ENCODE data around the gene CHTF18. TPM values are rescaled to one million over a fixed set of nuclear protein-coding genes. Genes with fewer than 3 reads are reported as not detected.

The CHTF18 gene
- total RNA-seq, 1 experiment from 2014 or later = 102 TPM

GRCh38 chr16:769184-769784, 19.1 kb upstream of the CHTF18 start:
- Mint-ChIP-seq H3K4me1 (ENCODE audit: low read depth, unreplicated experiment) (no peaks in the 10 kb centered on the region), H3K4me3 (ENCODE audit: unreplicated experiment) (no peak overlapping the region), H3K27me3 (ENCODE audit: insufficient read depth, unreplicated experiment) (no peaks in the 10 kb centered on the region), H3K9me3 (ENCODE audit: unreplicated experiment) (no peaks in the 10 kb centered on the region), H3K36me3 (ENCODE audit: insufficient read depth, unreplicated experiment) (no peaks in the 10 kb centered on the region), H3K27ac (ENCODE audit: unreplicated experiment) (no peak overlapping the region)
- TF ChIP-seq CTCF (IDR thresholded peaks at IDR 0.05; ENCODE audit: insufficient read depth in 1 of 2, low read depth in 1 of 2, low read length in 1 of 2, severe bottlenecking in 1 of 2, unreplicated experiment in 1 of 2) = no peak
- H3K27me3 ChIP-seq (replicated peaks; ENCODE audit: control insufficient read depth, insufficient read depth, low read length) = no peaks in the 10 kb centered on the region
- CTCF ChIA-PET = no interaction called here
- H3K9me3 ChIP-seq = no peaks in the 10 kb centered on the region
- intact Hi-C loops (cut with micrococcal nuclease; ENCODE audit: unreplicated experiment) = no loop called here
- 0 out of 2 replicates have a peak, but pooled peaks cover 2% of the 10 kb centered on the region for H3K4me1 ChIP-seq
- no peaks in the 10 kb centered on the region for H3K36me3 ChIP-seq (ENCODE audit: control insufficient read depth, insufficient read depth, low read length)
- BruUV-seq (replicated peaks) = no TSS peak
- DNase-seq = no peak
- peak overlapping the region; percentile 15; the same call in 1 of the 2 replicates for H3K4me3 ChIP-seq (ENCODE audit: low read depth, low read length)
- POLR2A ChIA-PET = no interaction called here

GRCh38 chr16:769934-770333, 18.5 kb upstream of the CHTF18 start:
- Histone ChIP-seq H3K4me1 (0 out of 2 replicates have a peak, but pooled peaks cover 2% of the 10 kb centered on the region), H3K36me3 (ENCODE audit: control insufficient read depth, insufficient read depth, low read length) (no peaks in the 10 kb centered on the region), H3K9me3 (no peaks in the 10 kb centered on the region), H3K4me3 (ENCODE audit: low read depth, low read length) (no peak overlapping the region), H3K27me3 (replicated peaks; ENCODE audit: control insufficient read depth, insufficient read depth, low read length) (no peaks in the 10 kb centered on the region)
- ChIA-PET CTCF (no interaction called here), POLR2A (no interaction called here)
- H3K9me3 Mint-ChIP-seq (ENCODE audit: unreplicated experiment) = no peaks in the 10 kb centered on the region
- no peaks in the 10 kb centered on the region for H3K4me1 Mint-ChIP-seq (ENCODE audit: low read depth, unreplicated experiment)
- no peak overlapping the region for H3K27ac Mint-ChIP-seq (ENCODE audit: unreplicated experiment)
- intact Hi-C loops (cut with micrococcal nuclease; ENCODE audit: unreplicated experiment) = no loop called here
- no peak for TF ChIP-seq CTCF (IDR thresholded peaks at IDR 0.05; ENCODE audit: insufficient read depth in 1 of 2, low read depth in 1 of 2, low read length in 1 of 2, severe bottlenecking in 1 of 2, unreplicated experiment in 1 of 2)
- no peak for DNase-seq
- BruUV-seq (replicated peaks) = no TSS peak
- no peak overlapping the region for H3K4me3 Mint-ChIP-seq (ENCODE audit: unreplicated experiment)
- no peaks in the 10 kb centered on the region for H3K36me3 Mint-ChIP-seq (ENCODE audit: insufficient read depth, unreplicated experiment)
- H3K27me3 Mint-ChIP-seq (ENCODE audit: insufficient read depth, unreplicated experiment) = no peaks in the 10 kb centered on the region

- intact Hi-C loops (cut with micrococcal nuclease; ENCODE audit: unreplicated experiment) = no loop called here
- no TSS peak for BruUV-seq (replicated peaks)
- POLR2A ChIA-PET = no interaction called here
- no peaks in the 10 kb centered on the region for H3K36me3 Mint-ChIP-seq (ENCODE audit: insufficient read depth, unreplicated experiment)
- no peak for TF ChIP-seq CTCF (IDR thresholded peaks at IDR 0.05; ENCODE audit: insufficient read depth in 1 of 2, low read depth in 1 of 2, low read length in 1 of 2, severe bottlenecking in 1 of 2, unreplicated experiment in 1 of 2)
- H3K4me3 ChIP-seq (ENCODE audit: low read depth, low read length) = no peak overlapping the region
- H3K9me3 Mint-ChIP-seq (ENCODE audit: unreplicated experiment) = no peaks in the 10 kb centered on the region
- no peaks in the 10 kb centered on the region for H3K27me3 ChIP-seq (replicated peaks; ENCODE audit: control insufficient read depth, insufficient read depth, low read length)
- no peaks in the 10 kb centered on the region for H3K36me3 ChIP-seq (ENCODE audit: control insufficient read depth, insufficient read depth, low read length)
- no peak overlapping the region for H3K4me3 Mint-ChIP-seq (ENCODE audit: unreplicated experiment)
- H3K9me3 ChIP-seq = no peaks in the 10 kb centered on the region
- CTCF ChIA-PET = interaction anchor here (0.7 kb wide), 1 partner anchor 8 kb away, joined by 6 read pairs; no protein-coding TSS in a partner anchor
- no peaks in the 10 kb centered on the region for H3K27me3 Mint-ChIP-seq (ENCODE audit: insufficient read depth, unreplicated experiment)
- 0 out of 2 replicates have a peak, but pooled peaks cover 2% of the 10 kb centered on the region for H3K4me1 ChIP-seq
- no peak for DNase-seq
- H3K27ac Mint-ChIP-seq (ENCODE audit: unreplicated experiment) = no peak overlapping the region
- H3K4me1 Mint-ChIP-seq (ENCODE audit: low read depth, unreplicated experiment) = no peaks in the 10 kb centered on the region
Observed at GRCh38 chr16:770411-770810, 18.0 kb upstream of the CHTF18 start.
